Smooth muscle cell (in vitro differentiated cells): ENCODE results near the gene TERT. TPM values are rescaled to one million over a fixed set of nuclear protein-coding genes. Genes with fewer than 3 reads are reported as not detected.
"Not testable (repeated sequence)": the region's sequence is repeated elsewhere in the genome, so short reads cannot be mapped to it uniquely, and the experiment has no call there.

Source experiments
- DNase-seq: peaks from one replicate; lab custom pipeline; 2025; ENCODE audit not compliant: unreplicated experiment; lab: John Stamatoyannopoulos, UW
- H2AFZ ChIP-seq: fragments of 200-600 bp; sonication (generic); 2 replicates; pipeline ENCODE4 v1.6.0; 2016; ENCODE audit warnings: antibody characterized with exemption, low read depth, mild to moderate bottlenecking
- H3F3A ChIP-seq: fragments of 200-600 bp; sonication (generic); 2 replicates; pipeline ENCODE4 v1.6.0; 2017; ENCODE audit warnings: antibody characterized with exemption, low read depth
- H3K27ac ChIP-seq: fragments of 200-600 bp; sonication (generic); 2 replicates; pipeline ENCODE4 v1.5.1; 2016; ENCODE audit warnings: low read depth, mild to moderate bottlenecking
- H3K27me3 ChIP-seq: fragments of 200-600 bp; sonication (generic); 2 replicates; pipeline ENCODE4 v1.6.1; 2016; ENCODE audit warnings: low read depth, mild to moderate bottlenecking
- H3K36me3 ChIP-seq: fragments of 200-600 bp; sonication (generic); 2 replicates; pipeline ENCODE4 v1.5.1; 2016; ENCODE audit warnings: low read depth
- H3K4me1 ChIP-seq: fragments of 200-600 bp; sonication (generic); 2 replicates; pipeline ENCODE4 v1.5.1; 2016; ENCODE audit warnings: low read depth
- H3K4me2 ChIP-seq: fragments of 200-600 bp; sonication (generic); 2 replicates; pipeline ENCODE4 v1.6.0; 2016; ENCODE audit warnings: mild to moderate bottlenecking
- H3K4me3 ChIP-seq: fragments of 200-600 bp; sonication (generic); 2 replicates; pipeline ENCODE4 v1.5.1; 2016; ENCODE audit warnings: mild to moderate bottlenecking
- H3K79me2 ChIP-seq: fragments of 200-600 bp; sonication (generic); 2 replicates; pipeline ENCODE4 v1.6.0; 2016; ENCODE audit warnings: low read depth, mild to moderate bottlenecking
- H3K9ac ChIP-seq: fragments of 200-600 bp; sonication (generic); 2 replicates; pipeline ENCODE4 v1.6.0; 2016; ENCODE audit warnings: low read depth
- H3K9me3 ChIP-seq: fragments of 200-600 bp; sonication (generic); replicated peaks from 2 replicates; pipeline ENCODE4 v1.5.1; 2016; ENCODE audit warnings: low read depth
- H4K20me1 ChIP-seq: fragments of 200-600 bp; sonication (generic); 2 replicates; pipeline ENCODE4 v1.6.0; 2016; ENCODE audit warnings: low read depth
- CTCF ChIP-seq: fragments of 200-600 bp; sonication (generic); IDR thresholded peaks from 2 replicates; pipeline ENCODE4 v1.5.1; 2017; ENCODE audit warnings: borderline replicate concordance, mild to moderate bottlenecking, antibody characterized with exemption; ENCODE audit not compliant: insufficient read depth, poor library complexity, severe bottlenecking
- WGBS: methylation state at CpG from one replicate; pipeline ENCODE4 v1.1.7; 2016; ENCODE audit warnings: low lambda C conversion rate; 5-methylcytosine and 5-hydroxymethylcytosine counted together
- polyA plus RNA-seq: library from polyadenylated mRNA; unstranded; fragments of >200 nt; fragmentation: Nextera tagmentation; extraction: Ambion mirVana; gene quantifications from 2 replicates; pipeline ENCODE4 v1.2.1, GENCODE V29; 2016
- total RNA-seq: library from RNA; depleted of rRNA; stranded (reverse); fragments of >200 nt; gene quantifications from 2 replicates; pipeline ENCODE4 v1.2.3, GENCODE V29; 2014

TERT gene
- total and polyA plus RNA-seq, 2 experiments from 2014 or later, result not detected

DNA sequence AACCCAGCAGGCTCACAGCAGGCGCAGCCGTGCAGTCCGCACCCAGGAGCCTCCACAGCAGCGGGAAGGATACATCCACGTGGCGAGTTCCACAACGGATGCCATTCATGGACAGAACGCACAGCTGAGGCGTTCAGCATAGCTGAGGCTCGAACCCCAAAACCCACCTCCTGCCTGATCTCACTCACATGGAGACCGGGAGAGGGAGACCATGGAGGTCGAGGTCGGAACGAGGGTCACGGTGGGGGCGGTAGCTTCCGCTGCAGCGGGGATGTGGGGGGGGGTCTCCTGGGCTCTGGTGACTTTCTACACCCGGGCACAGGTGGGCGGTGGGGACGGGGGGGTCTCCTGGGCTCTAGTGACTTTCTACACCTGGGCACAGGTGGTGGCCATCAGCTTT, 17.5 kb downstream of the TERT start:
- Histone ChIP-seq H3F3A (no peaks in the 10 kb centered on the region), H3K4me2 (no peak overlapping the region), H3K27me3 (no peaks in the 10 kb centered on the region), H3K79me2 (no peaks in the 10 kb centered on the region), H3K4me1 (no peaks in the 10 kb centered on the region), H3K9me3 (no peaks in the 10 kb centered on the region), H3K27ac (no peak overlapping the region), H3K9ac (no peak overlapping the region), H3K36me3 (no peaks in the 10 kb centered on the region), H2AFZ (no peak overlapping the region), H4K20me1 (no peaks in the 10 kb centered on the region), H3K4me3 (no peak overlapping the region)
- no peak for DNase-seq
- 91% methylated on average over 20 of the region's 21 CpGs for WGBS
- no peak for TF ChIP-seq CTCF

DNA sequence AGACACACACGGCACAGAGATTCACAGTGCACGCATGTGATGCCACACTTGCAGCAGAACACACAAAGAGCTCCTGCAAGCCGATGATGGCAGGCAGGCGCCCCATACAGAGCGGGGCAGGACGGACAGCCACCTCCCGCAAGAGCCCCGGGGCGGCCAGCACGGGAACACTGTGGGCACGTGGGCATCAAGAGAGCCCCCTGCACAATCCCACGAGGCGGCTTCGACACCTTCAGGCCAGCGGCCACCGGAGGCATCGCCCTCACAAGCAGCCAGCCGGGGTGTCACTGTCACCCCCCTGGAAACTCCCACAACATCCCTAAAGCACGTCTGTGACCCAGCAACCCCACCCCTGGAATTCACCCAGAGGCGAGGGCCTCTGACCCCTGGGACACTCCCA, 17.9 kb downstream of the TERT start:
- DNase-seq, result no peak
- Histone ChIP-seq H3K27me3 (no peaks in the 10 kb centered on the region), H3F3A (no peaks in the 10 kb centered on the region), H3K4me1 (no peaks in the 10 kb centered on the region), H3K9ac (no peak overlapping the region), H3K79me2 (no peaks in the 10 kb centered on the region), H3K36me3 (no peaks in the 10 kb centered on the region), H3K27ac (no peak overlapping the region), H3K4me3 (no peak overlapping the region), H3K4me2 (no peak overlapping the region), H2AFZ (no peak overlapping the region), H3K9me3 (no peaks in the 10 kb centered on the region), H4K20me1 (no peaks in the 10 kb centered on the region)
- WGBS, result 93% methylated on average over 20 of the region's 20 CpGs
- no peak for TF ChIP-seq CTCF

- not testable (repeated sequence) for H3K4me3 ChIP-seq, H3K27ac ChIP-seq, H3K4me2 ChIP-seq, H2AFZ ChIP-seq, H3F3A ChIP-seq, H3K79me2 ChIP-seq, H3K9me3 ChIP-seq, H3K36me3 ChIP-seq, DNase-seq, H3K4me1 ChIP-seq, H4K20me1 ChIP-seq, H3K9ac ChIP-seq, H3K27me3 ChIP-seq
- 85% methylated on average over 9 of the region's 10 CpGs for WGBS
Observed at GRCh38 chr5:1275397-1276391, 19.2 kb downstream of the TERT start.

DNA sequence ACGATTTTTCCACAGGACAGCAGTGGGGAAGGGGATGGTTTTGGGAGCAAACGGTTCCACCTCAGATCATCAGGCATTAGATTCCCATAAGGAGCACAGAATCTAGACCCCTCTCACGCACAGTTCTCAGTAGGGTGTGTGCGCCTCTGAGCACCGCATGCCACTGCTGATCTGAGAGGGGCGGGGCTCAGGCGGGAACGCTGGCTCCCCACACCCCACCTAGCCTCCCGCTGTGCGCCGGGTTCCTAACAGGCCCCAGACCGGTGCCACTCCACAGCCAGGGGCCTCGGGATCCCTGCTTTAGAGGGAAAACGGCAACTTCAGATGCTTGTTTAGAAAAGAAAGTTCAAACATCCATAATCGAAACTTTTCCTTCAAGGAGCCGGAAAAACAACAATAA, 20.4 kb downstream of the TERT start:
- Histone ChIP-seq H4K20me1 (no peaks in the 10 kb centered on the region), H3K4me2 (no peak overlapping the region), H3F3A (no peaks in the 10 kb centered on the region), H3K27me3 (no peaks in the 10 kb centered on the region), H3K9ac (no peak overlapping the region), H3K79me2 (no peaks in the 10 kb centered on the region), H3K27ac (no peak overlapping the region), H2AFZ (no peak overlapping the region), H3K36me3 (no peaks in the 10 kb centered on the region), H3K4me1 (no peaks in the 10 kb centered on the region), H3K4me3 (no peak overlapping the region), H3K9me3 (no peaks in the 10 kb centered on the region)
- WGBS, result 93% methylated on average over 16 of the region's 16 CpGs
- no peak for DNase-seq
- TF ChIP-seq CTCF, result no peak
